GM10266 (cell line): Measurements from ENCODE around the gene WWP2.
"Not testable (repeated sequence)": the region's sequence is repeated elsewhere in the genome, so short reads cannot be mapped to it uniquely, and the experiment has no call there.

Experiments
- DNase-seq: peaks from one replicate; pipeline ENCODE4 v3.0.0; 2012; ENCODE audit errors: extremely low spot score
- CTCF ChIP-seq: IDR thresholded peaks from 2 replicates; pipeline ENCODE4 v1.5.1; 2012; ENCODE audit warnings: mild to moderate bottlenecking, low read depth; ENCODE audit not compliant: control insufficient read depth, insufficient read depth; ENCODE audit errors: missing control alignments

WWP2 gene

GRCh38 chr16:69816996-69817395, 54.9 kb downstream of the WWP2 start:
- DNase-seq = no peak
- TF ChIP-seq CTCF = no peak

- TF ChIP-seq CTCF = no peak
- DNase-seq = no peak
Observed at GRCh38 chr16:69818891-69819545, 56.9 kb downstream of the WWP2 start.

GRCh38 chr16:69820926-69821541, 58.9 kb downstream of the WWP2 start:
- TF ChIP-seq CTCF = no peak
- DNase-seq = no peak

- no peak for TF ChIP-seq CTCF
Observed at GRCh38 chr16:69821844-69822173, 59.7 kb downstream of the WWP2 start.

GRCh38 chr16:69822174-69822935, 60.2 kb downstream of the WWP2 start:
- no peak for TF ChIP-seq CTCF
- no peak for DNase-seq

More at GRCh38 chr16:69821844-69822173, 59.7 kb downstream of the WWP2 start:
- DNase-seq = no peak

- DNase-seq = peak; percentile 71
- no peak for TF ChIP-seq CTCF
Observed at GRCh38 chr16:69823831-69824563, 61.9 kb downstream of the WWP2 start.

GRCh38 chr16:69824564-69825142, 62.5 kb downstream of the WWP2 start:
- not testable (repeated sequence) for DNase-seq
